GM13977 (cell line): ENCODE data around the gene CMPK2.

Experiments
- DNase-seq: peaks from one replicate; pipeline ENCODE4 v3.0.0; 2012; ENCODE audit warnings: low spot score
- CTCF ChIP-seq: IDR thresholded peaks from 2 replicates; pipeline ENCODE4 v1.5.1; 2012; ENCODE audit warnings: mild to moderate bottlenecking, control low read depth; ENCODE audit not compliant: insufficient read depth; ENCODE audit errors: extremely low read depth, missing control alignments
- in situ Hi-C: fragments of 300-500 bp; cut with MboI; formaldehyde crosslinking; loops from one replicate; pipeline ENCODE4 v1.12.0; 2022; ENCODE audit warnings: low sequenced_read_pairs, low pct_unique_long_range_greater_than_20kb, mixed read lengths, inconsistent platforms; ENCODE audit not compliant: unreplicated experiment

CMPK2 gene, protein sequence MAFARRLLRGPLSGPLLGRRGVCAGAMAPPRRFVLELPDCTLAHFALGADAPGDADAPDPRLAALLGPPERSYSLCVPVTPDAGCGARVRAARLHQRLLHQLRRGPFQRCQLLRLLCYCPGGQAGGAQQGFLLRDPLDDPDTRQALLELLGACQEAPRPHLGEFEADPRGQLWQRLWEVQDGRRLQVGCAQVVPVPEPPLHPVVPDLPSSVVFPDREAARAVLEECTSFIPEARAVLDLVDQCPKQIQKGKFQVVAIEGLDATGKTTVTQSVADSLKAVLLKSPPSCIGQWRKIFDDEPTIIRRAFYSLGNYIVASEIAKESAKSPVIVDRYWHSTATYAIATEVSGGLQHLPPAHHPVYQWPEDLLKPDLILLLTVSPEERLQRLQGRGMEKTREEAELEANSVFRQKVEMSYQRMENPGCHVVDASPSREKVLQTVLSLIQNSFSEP

DNA sequence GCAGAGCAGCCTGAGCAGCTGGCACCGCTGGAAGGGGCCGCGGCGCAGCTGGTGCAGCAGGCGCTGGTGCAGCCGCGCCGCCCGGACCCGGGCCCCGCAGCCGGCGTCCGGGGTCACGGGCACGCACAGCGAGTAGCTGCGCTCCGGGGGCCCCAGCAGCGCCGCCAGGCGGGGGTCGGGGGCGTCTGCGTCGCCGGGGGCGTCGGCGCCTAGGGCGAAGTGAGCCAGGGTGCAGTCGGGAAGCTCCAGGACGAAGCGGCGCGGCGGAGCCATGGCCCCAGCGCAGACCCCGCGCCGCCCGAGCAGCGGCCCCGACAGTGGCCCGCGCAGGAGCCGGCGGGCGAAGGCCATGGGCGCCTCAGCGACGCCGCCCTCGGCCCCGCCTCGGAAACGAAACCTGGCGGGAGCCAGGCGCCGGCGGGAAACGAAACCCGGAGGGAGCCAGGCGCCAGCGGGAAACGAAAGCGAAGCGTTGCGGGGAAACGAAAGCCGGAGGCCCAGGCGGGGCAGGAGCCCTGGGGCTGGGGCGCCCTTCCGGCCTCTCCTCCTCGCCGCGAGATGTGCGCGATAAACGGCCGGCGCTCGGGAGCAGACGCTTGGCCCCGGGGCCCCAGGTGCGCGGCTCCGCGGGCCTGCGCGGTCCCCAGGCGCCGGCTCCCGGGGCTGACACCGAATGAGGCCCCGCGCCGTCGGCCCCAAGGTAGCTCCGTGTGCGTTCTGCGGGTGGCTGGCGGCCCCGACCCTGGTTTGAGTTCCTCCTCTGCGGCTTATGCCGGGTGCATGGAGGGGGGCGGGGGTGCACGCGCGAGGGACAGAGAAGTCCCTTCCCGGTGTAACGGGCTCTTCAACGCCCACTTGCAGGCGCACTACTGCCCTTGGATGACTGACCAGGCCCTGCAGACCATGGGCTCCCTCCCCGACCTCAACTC lies at the start of gene CMPK2:
Gene CMPK2 (minus strand): TSS at position 562 of the 929 bp plus-strand sequence. CDS start 211 bp downstream, at position 351.
- TF ChIP-seq CTCF: peak; percentile 42
- DNase-seq: peak; percentile 93
- in situ Hi-C loops: no loop called here

- DNase-seq: no peak
- in situ Hi-C loops: no loop called here
- no peak for TF ChIP-seq CTCF
These were observed 49.7 kb upstream of the CMPK2 start for GRCh38 chr2:6915399-6915798.

DNA sequence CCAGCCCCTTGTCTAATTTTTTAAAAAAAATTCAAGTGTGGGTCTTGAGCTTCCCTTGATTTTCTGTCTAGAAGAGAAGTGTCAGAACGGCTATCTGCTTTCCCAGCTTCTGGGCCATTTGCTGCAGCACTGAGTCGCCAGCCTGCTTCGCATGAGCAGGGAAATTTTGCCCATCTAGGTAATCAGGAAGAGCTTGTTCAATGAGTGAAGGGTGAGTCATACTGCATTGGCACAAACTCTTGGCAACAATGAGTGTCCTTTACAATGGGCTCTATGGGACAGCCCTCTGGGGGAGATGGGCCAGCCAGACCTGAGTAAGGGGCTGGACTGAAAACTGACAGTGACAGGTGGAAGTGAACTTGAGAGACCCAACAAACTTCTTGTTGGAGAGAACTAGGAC lies 49.1 kb upstream of the CMPK2 start:
- no peak for TF ChIP-seq CTCF
- in situ Hi-C loops: no loop called here
- no peak for DNase-seq

DNA sequence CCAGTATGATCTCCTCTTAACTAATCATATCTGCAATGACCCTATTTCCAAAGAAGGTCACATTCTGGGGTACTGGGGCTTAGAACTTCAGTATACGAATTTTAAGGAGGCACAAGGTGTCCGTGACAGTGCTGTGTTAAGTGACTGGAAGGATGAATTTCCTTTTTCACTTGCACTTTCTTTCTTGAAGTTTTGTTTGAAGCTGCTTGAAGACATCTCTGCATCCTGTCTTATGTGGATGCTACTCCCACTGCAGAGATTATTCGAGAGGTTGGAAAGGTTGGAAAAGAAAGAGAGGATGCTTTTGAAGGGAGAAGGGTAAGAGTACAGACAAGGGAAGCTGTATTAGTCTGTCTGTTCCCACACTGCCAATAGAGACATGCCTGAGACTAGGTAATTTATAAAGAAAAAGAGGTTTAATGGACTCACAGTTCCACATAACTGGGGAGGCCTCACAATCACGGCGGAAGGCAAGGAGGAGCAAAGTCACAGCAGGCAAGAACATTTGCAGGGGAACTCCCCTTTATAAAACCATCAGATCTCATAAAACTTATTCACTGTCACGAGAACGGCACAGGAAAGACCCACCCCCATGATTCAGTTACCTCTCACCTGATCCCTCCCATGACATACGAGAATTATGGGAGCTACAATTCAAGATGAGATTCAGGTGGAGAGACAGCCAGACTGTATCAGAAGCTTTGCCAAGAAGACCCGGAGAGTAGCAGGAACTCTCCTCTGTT lies 47.9 kb upstream of the CMPK2 start:
- in situ Hi-C loops: no loop called here
- TF ChIP-seq CTCF: no peak
- no peak for DNase-seq

DNA sequence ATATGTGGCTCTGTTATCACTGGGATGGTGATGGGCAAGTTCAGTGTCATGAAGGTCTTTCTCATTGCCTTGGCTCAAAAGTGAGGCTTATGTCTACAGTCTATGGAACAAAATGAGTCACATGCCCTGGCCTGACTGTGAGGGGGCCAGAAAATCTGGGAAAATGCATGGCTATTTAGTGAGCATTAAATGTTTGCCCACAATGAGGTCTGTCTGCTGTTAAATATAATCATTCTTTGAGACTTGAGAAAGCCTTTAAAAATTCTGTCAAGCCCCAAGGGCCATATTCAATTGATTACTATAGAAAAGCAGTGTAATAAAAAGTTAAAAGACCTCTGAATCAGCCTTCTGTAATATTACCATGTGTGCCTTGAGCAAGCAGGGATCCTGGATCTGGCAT lies 46.0 kb upstream of the CMPK2 start:
- TF ChIP-seq CTCF: no peak
- no peak for DNase-seq
- in situ Hi-C loops: no loop called here
